HL-60/S4 (cell line): ENCODE data around the gene RNF19B.
"Not testable (repeated sequence)": the region's sequence is repeated elsewhere in the genome, so short reads cannot be mapped to it uniquely, and the experiment has no call there.

Experiments
- in situ Hi-C: fragments of 300-500 bp; cut with MboI; formaldehyde crosslinking; loops from 2 replicates; pipeline ENCODE4 v1.14.3; 2022; ENCODE audit warnings: low sequenced_read_pairs

The RNF19B gene

GRCh38 chr1:32937061-32937460, 27.5 kb downstream of the RNF19B start:
- in situ Hi-C loops, result loop anchor here (5.0 to 10.0 kb wide), 2 partner anchors 75 to 148 kb away; partner anchors contain the start of gene AZIN2

- in situ Hi-C loops, result loop anchor here (10.0 kb wide), 1 partner anchor 150 kb away; the partner anchor contains the start of gene AZIN2
Observed at GRCh38 chr1:32934535-32934934, 30.1 kb downstream of the RNF19B start.

GRCh38 chr1:32933742-32934322, 30.8 kb downstream of the RNF19B start:
- in situ Hi-C loops, result loop anchor here (10.0 kb wide), 1 partner anchor 151 kb away; the partner anchor contains the start of gene AZIN2

- in situ Hi-C loops, result loop anchor here (10.0 kb wide), 1 partner anchor 153 kb away; the partner anchor contains the start of gene AZIN2
Observed at GRCh38 chr1:32931760-32932159, 32.8 kb downstream of the RNF19B start.

- in situ Hi-C loops, result no loop called here
Observed at GRCh38 chr1:32929366-32929765, 35.2 kb downstream of the RNF19B start.

- in situ Hi-C loops, result no loop called here
Observed at GRCh38 chr1:32928715-32929114, 35.9 kb downstream of the RNF19B start.

- in situ Hi-C loops, result no loop called here
Observed at GRCh38 chr1:32928285-32928684, 36.3 kb downstream of the RNF19B start.

GRCh38 chr1:32927441-32927840, 37.2 kb downstream of the RNF19B start:
- in situ Hi-C loops, result no loop called here

GRCh38 chr1:32926562-32926961, 38.0 kb downstream of the RNF19B start:
- in situ Hi-C loops, result no loop called here

GRCh38 chr1:32925403-32926162, 39.0 kb downstream of the RNF19B start:
- in situ Hi-C loops, result no loop called here

- in situ Hi-C loops, result no loop called here
Observed at GRCh38 chr1:32924881-32925344, 39.7 kb downstream of the RNF19B start.

- in situ Hi-C loops, result no loop called here
Observed at GRCh38 chr1:32920833-32921232, 43.8 kb downstream of the RNF19B start.

GRCh38 chr1:32919811-32920733, 44.5 kb downstream of the RNF19B start:
- in situ Hi-C loops, result no loop called here

- in situ Hi-C loops, result no loop called here
Observed at GRCh38 chr1:32918179-32918578, 46.4 kb downstream of the RNF19B start.

GRCh38 chr1:32917521-32917920, 47.1 kb downstream of the RNF19B start:
- in situ Hi-C loops, result no loop called here

GRCh38 chr1:32915766-32916706, 48.6 kb downstream of the RNF19B start:
- in situ Hi-C loops, result no loop called here

GRCh38 chr1:32910319-32910718, 54.3 kb downstream of the RNF19B start:
- in situ Hi-C loops, result no loop called here

- in situ Hi-C loops, result no loop called here
Observed at GRCh38 chr1:32907435-32907834, 57.2 kb downstream of the RNF19B start.

- in situ Hi-C loops, result no loop called here
Observed at GRCh38 chr1:32906654-32907053, 58.0 kb downstream of the RNF19B start.

- in situ Hi-C loops, result not testable (repeated sequence)
Observed at GRCh38 chr1:32905588-32905987, 59.0 kb downstream of the RNF19B start.
